VCaP (cell line): ENCODE results near the gene PGA4.

ENCODE experiments used
- H3K27ac ChIP-seq: fragments of 450-650 bp; 2 replicates; pipeline ENCODE4 v1.5.1; 2017
- TF ChIP-seq, protein P1 (sequence below): fragments of 450-650 bp; conservative IDR thresholded peaks from 2 replicates; pipeline ENCODE4 v1.5.1; 2017; ENCODE audit warnings: mild to moderate bottlenecking, moderate library complexity

Gene PGA4

DNA sequence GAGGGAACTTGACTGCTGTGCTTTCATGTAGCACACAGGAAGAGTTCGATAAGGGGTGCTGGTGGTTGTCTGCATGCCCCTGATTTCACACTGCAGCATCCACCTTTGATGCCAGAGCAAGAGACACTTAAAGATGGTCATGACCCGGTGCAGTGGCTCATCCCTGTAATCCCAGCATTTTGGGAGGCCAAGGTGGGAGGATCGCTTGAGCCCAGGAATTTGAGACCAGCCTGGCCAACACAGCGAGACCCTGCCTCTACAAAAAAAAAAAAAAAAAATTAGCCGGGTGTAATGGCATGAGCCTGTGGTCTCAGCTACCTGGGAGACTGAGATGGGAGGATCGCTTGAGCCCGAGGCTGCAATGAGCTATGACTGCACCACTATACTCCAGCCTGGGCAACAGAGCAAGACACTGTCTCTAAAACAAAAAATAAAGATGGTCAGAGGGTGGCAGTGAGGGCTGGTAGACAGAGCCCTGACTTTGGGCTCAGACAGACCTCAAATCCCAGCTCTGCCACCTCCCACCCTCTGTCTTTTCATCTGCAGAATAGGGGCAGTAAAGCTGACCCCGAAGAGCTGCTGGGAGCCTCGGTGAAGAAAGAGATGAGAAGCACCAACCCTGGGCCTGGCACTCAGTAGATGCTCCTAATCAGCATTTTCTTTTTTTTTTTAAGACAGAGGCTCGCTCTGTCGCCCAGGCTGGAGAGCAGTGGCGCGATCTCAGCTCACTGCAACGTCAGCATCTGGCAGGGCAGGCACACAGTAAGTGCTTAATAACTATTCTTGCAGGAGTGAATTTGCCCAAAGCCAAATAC, 55.2 kb downstream of the PGA4 start:
- H3K27ac ChIP-seq = no peak overlapping the region
- TF ChIP-seq, protein P1, sequence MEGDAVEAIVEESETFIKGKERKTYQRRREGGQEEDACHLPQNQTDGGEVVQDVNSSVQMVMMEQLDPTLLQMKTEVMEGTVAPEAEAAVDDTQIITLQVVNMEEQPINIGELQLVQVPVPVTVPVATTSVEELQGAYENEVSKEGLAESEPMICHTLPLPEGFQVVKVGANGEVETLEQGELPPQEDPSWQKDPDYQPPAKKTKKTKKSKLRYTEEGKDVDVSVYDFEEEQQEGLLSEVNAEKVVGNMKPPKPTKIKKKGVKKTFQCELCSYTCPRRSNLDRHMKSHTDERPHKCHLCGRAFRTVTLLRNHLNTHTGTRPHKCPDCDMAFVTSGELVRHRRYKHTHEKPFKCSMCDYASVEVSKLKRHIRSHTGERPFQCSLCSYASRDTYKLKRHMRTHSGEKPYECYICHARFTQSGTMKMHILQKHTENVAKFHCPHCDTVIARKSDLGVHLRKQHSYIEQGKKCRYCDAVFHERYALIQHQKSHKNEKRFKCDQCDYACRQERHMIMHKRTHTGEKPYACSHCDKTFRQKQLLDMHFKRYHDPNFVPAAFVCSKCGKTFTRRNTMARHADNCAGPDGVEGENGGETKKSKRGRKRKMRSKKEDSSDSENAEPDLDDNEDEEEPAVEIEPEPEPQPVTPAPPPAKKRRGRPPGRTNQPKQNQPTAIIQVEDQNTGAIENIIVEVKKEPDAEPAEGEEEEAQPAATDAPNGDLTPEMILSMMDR = no peak

DNA sequence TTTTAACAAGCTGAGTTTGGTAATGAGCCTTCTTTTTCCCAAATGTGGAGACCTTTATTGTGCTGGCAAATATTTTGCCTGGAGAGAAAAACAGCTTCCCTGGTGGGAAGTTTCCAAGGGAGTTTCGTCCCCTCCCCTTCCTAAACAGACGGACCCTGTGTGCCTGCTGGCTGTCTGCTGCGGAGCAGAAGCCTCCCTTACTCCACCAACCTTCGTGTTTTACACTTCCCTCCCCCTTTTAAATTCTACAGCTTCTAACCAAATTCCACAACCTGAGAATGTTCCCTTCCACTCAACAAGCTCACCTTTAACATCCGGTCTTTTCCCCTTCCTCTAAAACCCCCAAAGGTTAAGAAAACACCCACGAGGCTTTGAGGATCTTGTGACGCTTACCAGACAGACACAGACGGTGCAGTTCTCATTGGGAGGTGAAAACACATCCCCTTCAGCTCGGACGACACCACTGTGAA, 55.9 kb downstream of the PGA4 start:
- no peak overlapping the region for H3K27ac ChIP-seq
- TF ChIP-seq, protein P1 = no peak

DNA sequence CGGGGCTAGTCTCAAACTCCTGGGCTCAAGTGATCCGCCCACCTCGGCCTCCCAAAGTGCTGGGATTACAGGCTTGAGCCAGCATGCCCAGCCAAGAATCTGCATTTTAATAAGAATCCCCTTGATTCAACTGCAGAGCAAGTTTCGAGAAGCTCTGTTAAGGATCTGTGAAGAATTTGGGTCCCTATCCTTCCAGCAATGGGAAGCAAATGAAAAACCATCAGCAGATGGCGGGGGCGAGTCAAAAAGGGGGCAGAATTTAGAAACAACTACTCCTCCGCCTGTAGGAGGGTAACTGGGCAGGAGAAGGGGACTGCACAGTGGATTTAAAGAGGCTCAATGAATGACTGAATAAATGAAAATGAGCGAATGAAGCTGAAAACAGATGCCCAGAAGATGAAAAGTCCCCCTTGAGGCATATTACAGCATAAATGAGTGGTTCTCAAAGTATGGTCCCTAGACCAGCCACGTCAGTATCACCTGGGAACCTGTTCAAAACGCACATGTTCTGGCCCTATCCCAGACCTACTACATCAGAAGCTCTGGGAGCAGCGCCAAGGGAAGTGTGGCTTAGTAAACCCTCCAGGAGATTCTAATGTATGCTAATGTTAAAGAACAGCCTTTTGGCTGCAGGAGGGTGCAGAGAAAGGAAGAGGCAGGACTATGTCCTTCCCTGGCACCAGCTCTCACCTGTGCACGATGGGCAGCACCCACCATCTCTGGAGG, 58.0 kb downstream of the PGA4 start:
- H3K27ac ChIP-seq = no peak overlapping the region
- TF ChIP-seq, protein P1 = no peak

DNA sequence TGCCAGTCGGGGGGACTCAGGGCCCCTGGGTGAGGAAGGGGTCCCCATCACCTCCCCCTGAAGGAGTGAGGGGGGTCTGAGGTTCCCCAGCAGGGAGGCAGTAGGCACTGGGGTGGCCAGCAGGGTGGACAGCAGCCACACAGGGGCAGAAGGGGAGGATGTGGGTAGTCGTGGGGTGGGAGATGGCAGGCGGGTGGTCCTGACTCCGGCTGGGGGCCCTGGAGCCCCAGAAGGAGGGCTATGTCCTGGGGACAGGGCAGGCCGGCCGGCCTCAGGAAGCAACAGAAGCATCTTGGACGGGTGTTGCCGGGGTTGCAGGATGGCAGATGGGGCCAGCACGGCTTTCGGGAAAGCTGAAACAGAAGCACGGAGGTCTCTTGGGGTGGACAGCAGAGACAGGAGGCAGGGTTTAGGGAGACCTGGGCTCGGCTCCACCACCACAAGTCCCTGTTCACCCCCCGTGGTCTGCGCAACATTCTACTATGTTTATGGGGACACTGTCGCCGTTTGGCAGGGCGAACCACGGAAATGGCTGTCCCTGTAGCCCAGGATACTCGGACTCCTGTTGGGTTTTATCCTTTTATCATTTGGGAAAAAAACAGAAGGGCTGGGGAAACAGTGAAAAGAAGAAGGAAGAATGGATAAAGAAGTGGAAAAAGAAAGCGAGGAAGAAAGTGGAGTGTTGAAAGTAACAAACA, 58.9 kb downstream of the PGA4 start:
- TF ChIP-seq, protein P1 = no peak

More for the DNA sequence above, 58.9 kb downstream of the PGA4 start:
- no peak overlapping the region for H3K27ac ChIP-seq
